CD4-positive, alpha-beta T cell (primary cell): ENCODE data around the gene POLR2L. TPM values are rescaled to one million over a fixed set of nuclear protein-coding genes. Genes with fewer than 3 reads are reported as not detected.

Experiments
- ATAC-seq: fragments of 200-7000 bp; cut with Tn5 transposase; one replicate; pipeline ENCODE4 v1.10.0; 2022; ENCODE audit warnings: mild to moderate bottlenecking; ENCODE audit not compliant: poor library complexity
- CTCF ChIA-PET: fragments of 350-600 bp; sonication (Branson Sonifier 250); formaldehyde crosslinking; loops from one replicate; lab custom pipeline; 2021; ENCODE audit warnings: antibody characterized with exemption, inconsistent platforms; lab: Charles Lee
- POLR2A ChIA-PET: fragments of 350-600 bp; sonication (Branson Sonifier 250); formaldehyde crosslinking; loops from one replicate; lab custom pipeline; 2021; ENCODE audit warnings: antibody characterized with exemption, inconsistent platforms; lab: Charles Lee
- DNase-seq, 14 experiments: peaks; one replicate each; pipeline ENCODE4 v3.0.0-alpha.2; 2013 to 2020; ENCODE audit warnings: mixed read lengths in 2 of 14
- H3K27ac ChIP-seq, 2 donors: one replicate each; pipeline versions ENCODE4 v1.5.1 to v1.7.0; 2013; ENCODE audit warnings: low read length in 2 of 2, low read depth in 1 of 2, mild to moderate bottlenecking in 1 of 2
- H3K27me3 ChIP-seq, 2 experiments: 1 replicate in 1 of 2; 2 replicates in 1 of 2; pipeline versions ENCODE4 v1.6.1 to v1.7.0; 2013; ENCODE audit warnings: low read length in 2 of 2, control low read depth in 1 of 2, mild to moderate bottlenecking in 1 of 2, moderate library complexity in 1 of 2; ENCODE audit not compliant: insufficient read depth in 2 of 2, control insufficient read depth in 1 of 2
- H3K36me3 ChIP-seq: one replicate; pipeline ENCODE4 v1.6.1; 2013; ENCODE audit warnings: low read length, control low read depth; ENCODE audit not compliant: insufficient read depth
- H3K4me1 ChIP-seq: one replicate; pipeline ENCODE4 v1.6.1; 2013; ENCODE audit warnings: low read length, control low read depth; ENCODE audit not compliant: insufficient read depth
- H3K4me3 ChIP-seq: one replicate; pipeline ENCODE4 v1.5.1; 2013; ENCODE audit warnings: mild to moderate bottlenecking, low read length, moderate library complexity
- H3K9me3 ChIP-seq, 2 experiments: 1 replicate in 1 of 2; 2 replicates in 1 of 2; pipeline versions ENCODE4 v1.6.1 to v1.7.0; 2013; ENCODE audit warnings: low read length in 2 of 2, mild to moderate bottlenecking in 2 of 2, control low read depth in 1 of 2, moderate library complexity in 1 of 2; ENCODE audit not compliant: control insufficient read depth in 1 of 2, insufficient read depth in 1 of 2
- H3K27ac Mint-ChIP-seq: one replicate; pipeline ENCODE4 v1.8.0; 2020; ENCODE audit warnings: mixed read lengths
- H3K27me3 Mint-ChIP-seq: one replicate; pipeline ENCODE4 v1.8.0; 2021; ENCODE audit warnings: mixed read lengths
- H3K36me3 Mint-ChIP-seq: one replicate; pipeline ENCODE4 v1.8.0; 2021; ENCODE audit warnings: low read depth, mixed read lengths
- H3K4me1 Mint-ChIP-seq: one replicate; pipeline ENCODE4 v1.8.0; 2021; ENCODE audit warnings: low read depth, mixed read lengths
- H3K4me3 Mint-ChIP-seq: one replicate; pipeline ENCODE4 v1.8.0; 2020; ENCODE audit warnings: mild to moderate bottlenecking, mixed read lengths
- H3K9me3 Mint-ChIP-seq: one replicate; pipeline ENCODE4 v1.8.0; 2020; ENCODE audit warnings: mixed read lengths
- intact Hi-C, 2 experiments: fragments of 100-400 bp; cut with DNase I in 1 of 2; cut with micrococcal nuclease in 1 of 2; formaldehyde crosslinking; loops; one replicate each; pipeline versions ENCODE4 v1.15.1 to v1.9.0; 2023 to 2025; cut with DNase I, micrococcal nuclease
- total RNA-seq, 174 experiments: library from RNA in 2 of 174; stranded (reverse) in 2 of 174; gene quantifications; one replicate each; pipeline ENCODE4 v1.2.3 and lab custom pipeline; 2021 to 2026
- TF ChIP-seq, protein P1 (sequence below): fragments of 200-600 bp; IDR thresholded peaks from one replicate; pipeline ENCODE4 v1.8.0; 2022; ENCODE audit warnings: antibody characterized with exemption, mild to moderate bottlenecking

The POLR2L gene
- total RNA-seq, 2 experiments from 2014 or later = 19.6 to 19.8 TPM

GRCh38 chr11:886568-886967 is 44.2 kb upstream of the POLR2L start:
- Mint-ChIP-seq H3K9me3 (no peaks in the 10 kb centered on the region), H3K27me3 (no peaks in the 10 kb centered on the region), H3K27ac (no peak overlapping the region), H3K4me1 (no peaks in the 10 kb centered on the region), H3K36me3 (peaks cover 27% of the 10 kb centered on the region), H3K4me3 (no peak overlapping the region)
- no peak for ATAC-seq
- no peaks in the 10 kb centered on the region for H3K4me1 ChIP-seq
- intact Hi-C loops = no loop called here
- no peaks in the 10 kb centered on the region for H3K9me3 ChIP-seq
- no peak overlapping the region for H3K27ac ChIP-seq
- TF ChIP-seq, protein P1, sequence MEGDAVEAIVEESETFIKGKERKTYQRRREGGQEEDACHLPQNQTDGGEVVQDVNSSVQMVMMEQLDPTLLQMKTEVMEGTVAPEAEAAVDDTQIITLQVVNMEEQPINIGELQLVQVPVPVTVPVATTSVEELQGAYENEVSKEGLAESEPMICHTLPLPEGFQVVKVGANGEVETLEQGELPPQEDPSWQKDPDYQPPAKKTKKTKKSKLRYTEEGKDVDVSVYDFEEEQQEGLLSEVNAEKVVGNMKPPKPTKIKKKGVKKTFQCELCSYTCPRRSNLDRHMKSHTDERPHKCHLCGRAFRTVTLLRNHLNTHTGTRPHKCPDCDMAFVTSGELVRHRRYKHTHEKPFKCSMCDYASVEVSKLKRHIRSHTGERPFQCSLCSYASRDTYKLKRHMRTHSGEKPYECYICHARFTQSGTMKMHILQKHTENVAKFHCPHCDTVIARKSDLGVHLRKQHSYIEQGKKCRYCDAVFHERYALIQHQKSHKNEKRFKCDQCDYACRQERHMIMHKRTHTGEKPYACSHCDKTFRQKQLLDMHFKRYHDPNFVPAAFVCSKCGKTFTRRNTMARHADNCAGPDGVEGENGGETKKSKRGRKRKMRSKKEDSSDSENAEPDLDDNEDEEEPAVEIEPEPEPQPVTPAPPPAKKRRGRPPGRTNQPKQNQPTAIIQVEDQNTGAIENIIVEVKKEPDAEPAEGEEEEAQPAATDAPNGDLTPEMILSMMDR = no peak
- CTCF ChIA-PET = interaction anchor here (0.7 to 1.1 kb wide), 2 partner anchors 14 to 38 kb away, joined by 3 read pairs; no protein-coding TSS in a partner anchor
- peaks cover 6% of the 10 kb centered on the region for H3K36me3 ChIP-seq
- DNase-seq = no peak
- H3K4me3 ChIP-seq = no peak overlapping the region
- H3K27me3 ChIP-seq = no peaks in the 10 kb centered on the region
- POLR2A ChIA-PET = no interaction called here

DNA sequence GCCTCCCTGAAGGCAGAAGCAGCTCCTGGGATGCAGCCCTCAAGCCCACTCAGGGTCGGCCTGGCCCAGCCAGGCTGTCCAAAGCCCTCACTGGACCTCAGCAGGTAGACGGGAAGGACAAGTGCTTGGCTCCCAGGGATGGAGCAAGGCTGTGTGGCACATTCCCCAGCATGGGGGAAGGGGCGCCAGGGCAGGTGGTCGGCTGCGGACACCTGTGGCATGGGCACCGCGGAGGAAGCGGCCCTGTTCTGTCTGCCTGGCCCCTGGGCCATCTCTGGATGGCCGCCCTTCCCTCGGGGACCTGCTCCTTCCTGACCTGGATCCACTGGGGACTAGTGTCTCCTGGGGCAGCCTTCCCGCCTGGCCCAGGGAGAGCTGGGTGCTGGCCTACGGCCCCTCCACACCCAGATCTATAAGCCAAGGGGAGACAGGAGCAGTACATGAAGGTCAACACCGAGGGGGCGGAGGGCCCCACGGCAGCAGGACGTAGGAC is 42.3 kb upstream of the POLR2L start:
- H3K27me3 Mint-ChIP-seq = no peaks in the 10 kb centered on the region
- Histone ChIP-seq H3K4me1 (no peaks in the 10 kb centered on the region), H3K4me3 (no peak overlapping the region), H3K27me3 (no peaks in the 10 kb centered on the region), H3K9me3 (no peaks in the 10 kb centered on the region), H3K27ac (no peak overlapping the region), H3K36me3 (peaks cover 7% of the 10 kb centered on the region)
- H3K4me3 Mint-ChIP-seq = no peak overlapping the region
- TF ChIP-seq, protein P1 = no peak
- no peak overlapping the region for H3K27ac Mint-ChIP-seq
- H3K36me3 Mint-ChIP-seq = peaks cover 37% of the 10 kb centered on the region
- ChIA-PET POLR2A (no interaction called here), CTCF (no interaction called here)
- no peaks in the 10 kb centered on the region for H3K9me3 Mint-ChIP-seq
- ATAC-seq = no peak
- H3K4me1 Mint-ChIP-seq = no peaks in the 10 kb centered on the region
- intact Hi-C loops = no loop called here
- DNase-seq = no peak

GRCh38 chr11:883527-883926 is 41.2 kb upstream of the POLR2L start:
- no peak overlapping the region for H3K27ac ChIP-seq

More at GRCh38 chr11:883527-883926, 41.2 kb upstream of the POLR2L start:
- Mint-ChIP-seq H3K27me3 (no peaks in the 10 kb centered on the region), H3K4me1 (no peaks in the 10 kb centered on the region), H3K9me3 (no peaks in the 10 kb centered on the region), H3K36me3 (peaks cover 37% of the 10 kb centered on the region), H3K27ac (no peak overlapping the region), H3K4me3 (no peak overlapping the region)
- no peak overlapping the region for H3K4me3 ChIP-seq
- no peak for ATAC-seq
- CTCF ChIA-PET = no interaction called here
- H3K4me1 ChIP-seq = no peaks in the 10 kb centered on the region
- TF ChIP-seq, protein P1 = no peak
- H3K9me3 ChIP-seq = no peaks in the 10 kb centered on the region
- no peaks in the 10 kb centered on the region for H3K27me3 ChIP-seq
- intact Hi-C loops = no loop called here
- POLR2A ChIA-PET = no interaction called here
- H3K36me3 ChIP-seq = peaks cover 8% of the 10 kb centered on the region
- no peak for DNase-seq
